Neural crest cell (in vitro differentiated cells): ENCODE results near the gene MGMT. TPM values are rescaled to one million over a fixed set of nuclear protein-coding genes. Genes with fewer than 3 reads are reported as not detected.

Experiments
- DNase-seq: peaks from one replicate; pipeline ENCODE4 v3.0.0; 2021; ENCODE audit warnings: low read depth, mixed read lengths, low spot score
- H3K27ac Mint-ChIP-seq: one replicate; pipeline ENCODE4 v1.8.0; 2021; ENCODE audit warnings: mild to moderate bottlenecking, mixed read lengths; ENCODE audit not compliant: unreplicated experiment
- H3K27me3 Mint-ChIP-seq: 2 replicates; pipeline ENCODE4 v1.8.0; 2021; ENCODE audit warnings: low read depth, mild to moderate bottlenecking, mixed read lengths
- H3K36me3 Mint-ChIP-seq: 2 replicates; pipeline ENCODE4 v1.8.0; 2021; ENCODE audit warnings: low read depth, mild to moderate bottlenecking, mixed read lengths
- H3K4me1 Mint-ChIP-seq: 2 replicates; pipeline ENCODE4 v1.8.0; 2021; ENCODE audit warnings: mixed read lengths
- H3K4me3 Mint-ChIP-seq: one replicate; pipeline ENCODE4 v1.8.0; 2021; ENCODE audit warnings: mild to moderate bottlenecking, mixed read lengths
- H3K9me3 Mint-ChIP-seq: 2 replicates; pipeline ENCODE4 v1.8.0; 2021; ENCODE audit warnings: mixed read lengths
- CTCF ChIP-seq: fragments of 200-600 bp; sonication (generic); conservative IDR thresholded peaks from 2 replicates; pipeline ENCODE4 v1.5.0; 2021; ENCODE audit warnings: antibody characterized with exemption, mild to moderate bottlenecking
- total RNA-seq: library from RNA; stranded (reverse); gene quantifications from 2 replicates; pipeline ENCODE4 v1.2.1, GENCODE V29; 2021

MGMT gene
- total RNA-seq, 1 donor from 2014 or later: 15.8 TPM

GRCh38 chr10:129719889-129720590, 253.0 kb downstream of the MGMT start:
- Mint-ChIP-seq H3K27ac (peak overlapping the region; percentile 63), H3K4me1 (peaks cover 6% of the 10 kb centered on the region), H3K4me3 (no peak overlapping the region), H3K9me3 (no peaks in the 10 kb centered on the region), H3K36me3 (peaks cover 7% of the 10 kb centered on the region), H3K27me3 (no peaks in the 10 kb centered on the region)
- TF ChIP-seq CTCF: no peak
- no peak for DNase-seq

GRCh38 chr10:129725011-129725410, 258.0 kb downstream of the MGMT start:
- Mint-ChIP-seq H3K27me3 (no peaks in the 10 kb centered on the region), H3K9me3 (peaks cover 2% of the 10 kb centered on the region), H3K4me3 (no peak overlapping the region), H3K36me3 (peaks cover 11% of the 10 kb centered on the region), H3K27ac (no peak overlapping the region), H3K4me1 (peaks cover under 1% of the 10 kb centered on the region)
- TF ChIP-seq CTCF: no peak
- DNase-seq: no peak

DNA sequence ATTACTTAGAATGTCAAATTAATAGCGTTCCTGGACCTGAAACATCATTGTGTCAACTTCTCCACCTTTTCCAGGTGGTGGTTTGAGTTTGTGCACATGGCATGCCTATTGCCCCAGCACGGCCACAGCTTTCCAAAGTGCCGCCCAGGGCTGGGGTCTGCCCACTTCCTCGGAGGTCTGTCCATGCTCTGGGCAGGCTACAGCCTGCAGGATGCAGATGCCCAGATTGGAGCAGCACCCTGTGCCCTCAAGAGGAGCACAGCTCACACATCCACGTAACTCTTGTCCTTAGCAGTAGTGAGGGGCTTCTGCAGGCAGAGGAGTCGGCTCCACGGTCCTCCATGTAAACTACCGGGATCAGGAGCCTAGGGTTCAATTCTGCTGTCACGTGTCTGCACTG, 258.4 kb downstream of the MGMT start:
- Mint-ChIP-seq H3K36me3 (peaks cover 9% of the 10 kb centered on the region), H3K27me3 (no peaks in the 10 kb centered on the region), H3K27ac (no peak overlapping the region), H3K9me3 (peaks cover 2% of the 10 kb centered on the region), H3K4me1 (peaks cover 4% of the 10 kb centered on the region), H3K4me3 (no peak overlapping the region)
- no peak for TF ChIP-seq CTCF
- DNase-seq: no peak

DNA sequence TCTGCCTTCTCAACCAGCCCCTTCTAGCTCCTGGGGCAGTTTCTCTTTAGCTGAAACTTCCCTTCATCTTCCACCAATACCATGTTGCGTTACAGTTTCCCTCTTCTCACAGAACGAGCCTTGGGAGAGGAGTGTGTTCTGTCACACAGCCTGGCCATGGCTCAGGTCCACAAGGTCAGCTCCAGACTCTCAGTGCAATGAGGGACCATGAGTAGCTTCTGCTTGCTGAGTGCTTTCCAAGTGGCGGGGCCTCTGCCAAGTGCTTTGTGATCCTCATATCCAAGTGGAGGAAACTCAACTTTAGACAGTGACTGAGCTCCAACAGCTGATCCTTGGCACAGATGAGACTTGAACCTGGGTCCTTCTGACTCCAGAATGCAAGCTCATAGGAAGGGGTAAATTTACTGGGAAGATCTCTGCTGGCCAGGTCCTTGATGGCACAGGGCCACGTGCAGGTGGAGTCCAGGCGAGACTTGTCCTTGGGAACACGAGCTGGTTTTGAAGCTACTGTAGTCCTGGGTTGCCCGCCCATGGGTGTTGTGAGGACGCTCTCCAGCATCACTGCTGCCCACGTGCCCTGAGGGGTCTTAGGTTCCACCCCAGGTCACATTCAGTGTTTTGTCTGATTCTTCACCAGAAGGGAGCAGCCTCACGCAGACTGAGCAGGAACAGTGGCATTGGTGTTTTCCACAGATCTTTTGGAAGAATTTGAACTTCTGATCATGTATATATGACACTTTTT, 259.0 kb downstream of the MGMT start:
- TF ChIP-seq CTCF: no peak
- DNase-seq: no peak
- Mint-ChIP-seq H3K36me3 (peaks cover 7% of the 10 kb centered on the region), H3K4me1 (peaks cover 4% of the 10 kb centered on the region), H3K27ac (no peak overlapping the region), H3K4me3 (no peak overlapping the region), H3K27me3 (no peaks in the 10 kb centered on the region), H3K9me3 (peaks cover 2% of the 10 kb centered on the region)

DNA sequence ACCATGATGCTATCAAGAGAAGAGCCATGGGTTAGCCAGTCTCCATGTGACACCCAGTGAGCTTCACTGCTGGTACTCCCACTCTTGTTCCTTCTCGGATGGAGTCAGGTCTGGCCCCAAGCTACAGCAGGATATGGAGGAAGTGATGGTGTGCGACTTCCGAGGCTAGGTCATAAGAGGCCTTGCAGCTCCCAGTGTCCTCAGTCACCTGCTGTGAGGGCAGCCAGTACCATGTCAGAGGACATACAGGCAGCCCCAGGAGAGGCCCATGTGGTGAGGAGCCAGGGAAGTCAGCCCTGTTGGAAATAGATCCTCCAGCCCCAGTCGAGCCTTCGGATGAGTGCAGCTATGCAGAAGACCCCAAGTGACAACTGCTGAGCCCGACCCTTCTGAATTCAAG, 260.0 kb downstream of the MGMT start:
- Mint-ChIP-seq H3K9me3 (peaks cover 2% of the 10 kb centered on the region), H3K4me3 (no peak overlapping the region), H3K27ac (no peak overlapping the region), H3K4me1 (peaks cover 4% of the 10 kb centered on the region), H3K36me3 (peaks cover 4% of the 10 kb centered on the region), H3K27me3 (no peaks in the 10 kb centered on the region)
- no peak for DNase-seq
- no peak for TF ChIP-seq CTCF
